Suprapubic skin (tissue), 4 donors: ENCODE data around the gene C18orf32.

Source experiments
- CTCF ChIP-seq, 2 donors: fragments of 200-600 bp in 1 of 2; fragments of 450-650 bp in 1 of 2; sonication (generic) in 1 of 2; IDR thresholded peaks; one replicate each; pipeline ENCODE4 v1.5.1; 2016 to 2019; ENCODE audit warnings: antibody characterized with exemption in 2 of 2, mild to moderate bottlenecking in 1 of 2, moderate library complexity in 1 of 2
- EP300 ChIP-seq: sonication (generic); formaldehyde crosslinking; IDR thresholded peaks from one replicate; pipeline ENCODE4 v1.6.1; 2017; ENCODE audit warnings: antibody characterized with exemption
- POLR2AphosphoS5 ChIP-seq, 3 donors: sonication (generic); formaldehyde crosslinking; IDR thresholded peaks; one replicate each; pipeline ENCODE4 v1.6.1; 2017; ENCODE audit warnings: antibody characterized with exemption in 3 of 3

GRCh38 chr18:49491857-49492693, 5.0 kb upstream of the C18orf32 start, which contains the start of gene RPL17:
- TF ChIP-seq CTCF (IDR thresholded peaks at IDR 0.05) (no peak), EP300 (no peak), POLR2AphosphoS5 (IDR thresholded peaks at IDR 0.05) (peak; percentile 95 to 97 (median 96))
